ENCODE data around the gene RABGAP1L.
"Not testable (repeated sequence)": the region's sequence is repeated elsewhere in the genome, so short reads cannot be mapped to it uniquely, and the experiment has no call there.

RABGAP1L gene

GRCh38 chr1:174572771-174573170, 413.5 kb downstream of the RABGAP1L start:
- H3K27me3 ChIP-seq (ENCODE audit: insufficient read depth, low read length) = no peaks in the 10 kb centered on the region
- H3K9me3 ChIP-seq (ENCODE audit: insufficient read depth, low read depth, low read length) = peaks cover 14% of the 10 kb centered on the region
- no peaks in the 10 kb centered on the region for H3K36me3 ChIP-seq (ENCODE audit: insufficient read depth, low read depth, low read length)
- no peak overlapping the region for H3K9ac ChIP-seq (ENCODE audit: low read depth, low read length)
- H3K27ac ChIP-seq (ENCODE audit: low read length) = no peak overlapping the region
- no peak overlapping the region for H3K4me3 ChIP-seq (ENCODE audit: low read length)
- peaks cover 7% of the 10 kb centered on the region; the same call in 1 of the 2 replicates for H3K4me1 ChIP-seq (ENCODE audit: insufficient read depth, low read length)

- H3K9me3 ChIP-seq (ENCODE audit: insufficient read depth, low read depth, low read length) = peaks cover 14% of the 10 kb centered on the region
- H3K4me1 ChIP-seq (ENCODE audit: insufficient read depth, low read length); H3K36me3 ChIP-seq (ENCODE audit: insufficient read depth, low read depth, low read length); H3K27ac ChIP-seq (ENCODE audit: low read length); H3K9ac ChIP-seq (ENCODE audit: low read depth, low read length); H3K27me3 ChIP-seq (ENCODE audit: insufficient read depth, low read length); H3K4me3 ChIP-seq (ENCODE audit: low read length): not testable (repeated sequence)
These were observed 416.8 kb downstream of the RABGAP1L start for GRCh38 chr1:174576120-174576519.

- H3K4me3 ChIP-seq (ENCODE audit: low read length) = no peak overlapping the region
- peaks cover 14% of the 10 kb centered on the region for H3K9me3 ChIP-seq (ENCODE audit: insufficient read depth, low read depth, low read length)
- no peak overlapping the region for H3K27ac ChIP-seq (ENCODE audit: low read length)
- H3K9ac ChIP-seq (ENCODE audit: low read depth, low read length) = no peak overlapping the region
- H3K4me1 ChIP-seq (ENCODE audit: insufficient read depth, low read length) = no peaks in the 10 kb centered on the region
- no peaks in the 10 kb centered on the region for H3K36me3 ChIP-seq (ENCODE audit: insufficient read depth, low read depth, low read length)
- no peaks in the 10 kb centered on the region for H3K27me3 ChIP-seq (ENCODE audit: insufficient read depth, low read length)
These were observed 418.4 kb downstream of the RABGAP1L start for GRCh38 chr1:174577681-174578080.

GRCh38 chr1:174580801-174581200, 421.5 kb downstream of the RABGAP1L start:
- H3K4me3 ChIP-seq (ENCODE audit: low read length) = no peak overlapping the region
- no peak overlapping the region for H3K27ac ChIP-seq (ENCODE audit: low read length)
- H3K9me3 ChIP-seq (ENCODE audit: insufficient read depth, low read depth, low read length) = peaks cover 8% of the 10 kb centered on the region; the same call in 1 of the 2 replicates
- no peaks in the 10 kb centered on the region for H3K36me3 ChIP-seq (ENCODE audit: insufficient read depth, low read depth, low read length)
- no peaks in the 10 kb centered on the region for H3K4me1 ChIP-seq (ENCODE audit: insufficient read depth, low read length)
- no peaks in the 10 kb centered on the region for H3K27me3 ChIP-seq (ENCODE audit: insufficient read depth, low read length)
- H3K9ac ChIP-seq (ENCODE audit: low read depth, low read length) = no peak overlapping the region

- Histone ChIP-seq H3K4me3 (ENCODE audit: low read length) (no peak overlapping the region), H3K36me3 (ENCODE audit: insufficient read depth, low read depth, low read length) (no peaks in the 10 kb centered on the region), H3K4me1 (ENCODE audit: insufficient read depth, low read length) (no peaks in the 10 kb centered on the region), H3K27ac (ENCODE audit: low read length) (no peak overlapping the region), H3K9me3 (ENCODE audit: insufficient read depth, low read depth, low read length) (no peaks in the 10 kb centered on the region), H3K27me3 (ENCODE audit: insufficient read depth, low read length) (no peaks in the 10 kb centered on the region), H3K9ac (ENCODE audit: low read depth, low read length) (no peak overlapping the region)
These were observed 424.0 kb downstream of the RABGAP1L start for GRCh38 chr1:174583316-174583715.

GRCh38 chr1:174584071-174584470, 424.8 kb downstream of the RABGAP1L start:
- Histone ChIP-seq H3K9ac (ENCODE audit: low read depth, low read length) (no peak overlapping the region), H3K9me3 (ENCODE audit: insufficient read depth, low read depth, low read length) (no peaks in the 10 kb centered on the region; the same call in 1 of the 2 replicates), H3K36me3 (ENCODE audit: insufficient read depth, low read depth, low read length) (no peaks in the 10 kb centered on the region), H3K4me3 (ENCODE audit: low read length) (no peak overlapping the region), H3K27me3 (ENCODE audit: insufficient read depth, low read length) (no peaks in the 10 kb centered on the region), H3K4me1 (ENCODE audit: insufficient read depth, low read length) (no peaks in the 10 kb centered on the region), H3K27ac (ENCODE audit: low read length) (no peak overlapping the region)

GRCh38 chr1:174588618-174589017, 429.3 kb downstream of the RABGAP1L start:
- not testable (repeated sequence) for H3K9me3 ChIP-seq (ENCODE audit: insufficient read depth, low read depth, low read length); H3K27me3 ChIP-seq (ENCODE audit: insufficient read depth, low read length); H3K4me1 ChIP-seq (ENCODE audit: insufficient read depth, low read length); H3K27ac ChIP-seq (ENCODE audit: low read length); H3K4me3 ChIP-seq (ENCODE audit: low read length); H3K36me3 ChIP-seq (ENCODE audit: insufficient read depth, low read depth, low read length); H3K9ac ChIP-seq (ENCODE audit: low read depth, low read length)

- H3K4me1 ChIP-seq (ENCODE audit: insufficient read depth, low read length) = no peaks in the 10 kb centered on the region
- H3K4me3 ChIP-seq (ENCODE audit: low read length) = no peak overlapping the region
- no peaks in the 10 kb centered on the region for H3K36me3 ChIP-seq (ENCODE audit: insufficient read depth, low read depth, low read length)
- no peak overlapping the region for H3K9ac ChIP-seq (ENCODE audit: low read depth, low read length)
- H3K27ac ChIP-seq (ENCODE audit: low read length) = no peak overlapping the region
- H3K9me3 ChIP-seq (ENCODE audit: insufficient read depth, low read depth, low read length) = no peaks in the 10 kb centered on the region
- H3K27me3 ChIP-seq (ENCODE audit: insufficient read depth, low read length) = no peaks in the 10 kb centered on the region
These were observed 445.9 kb downstream of the RABGAP1L start for GRCh38 chr1:174605198-174605597.

GRCh38 chr1:174606471-174606870, 447.2 kb downstream of the RABGAP1L start:
- Histone ChIP-seq H3K36me3 (ENCODE audit: insufficient read depth, low read depth, low read length) (no peaks in the 10 kb centered on the region), H3K27me3 (ENCODE audit: insufficient read depth, low read length) (no peaks in the 10 kb centered on the region), H3K4me1 (ENCODE audit: insufficient read depth, low read length) (no peaks in the 10 kb centered on the region), H3K27ac (ENCODE audit: low read length) (no peak overlapping the region), H3K9ac (ENCODE audit: low read depth, low read length) (no peak overlapping the region), H3K4me3 (ENCODE audit: low read length) (no peak overlapping the region), H3K9me3 (ENCODE audit: insufficient read depth, low read depth, low read length) (no peaks in the 10 kb centered on the region)

GRCh38 chr1:174617905-174618304, 458.6 kb downstream of the RABGAP1L start:
- H3K4me1 ChIP-seq (ENCODE audit: insufficient read depth, low read length); H3K27me3 ChIP-seq (ENCODE audit: insufficient read depth, low read length); H3K27ac ChIP-seq (ENCODE audit: low read length); H3K9ac ChIP-seq (ENCODE audit: low read depth, low read length); H3K36me3 ChIP-seq (ENCODE audit: insufficient read depth, low read depth, low read length); H3K4me3 ChIP-seq (ENCODE audit: low read length): not testable (repeated sequence)
- H3K9me3 ChIP-seq (ENCODE audit: insufficient read depth, low read depth, low read length) = peaks cover 31% of the 10 kb centered on the region

GRCh38 chr1:174623324-174624035, 464.2 kb downstream of the RABGAP1L start:
- Histone ChIP-seq H3K9ac (ENCODE audit: low read depth, low read length) (no peak overlapping the region), H3K27ac (ENCODE audit: low read length) (no peak overlapping the region), H3K36me3 (ENCODE audit: insufficient read depth, low read depth, low read length) (no peaks in the 10 kb centered on the region), H3K4me3 (ENCODE audit: low read length) (no peak overlapping the region), H3K9me3 (ENCODE audit: insufficient read depth, low read depth, low read length) (no peaks in the 10 kb centered on the region), H3K27me3 (ENCODE audit: insufficient read depth, low read length) (no peaks in the 10 kb centered on the region), H3K4me1 (ENCODE audit: insufficient read depth, low read length) (no peaks in the 10 kb centered on the region)

- H3K9ac ChIP-seq (ENCODE audit: low read depth, low read length) = no peak overlapping the region
- H3K27ac ChIP-seq (ENCODE audit: low read length) = no peak overlapping the region
- no peaks in the 10 kb centered on the region for H3K27me3 ChIP-seq (ENCODE audit: insufficient read depth, low read length)
- H3K9me3 ChIP-seq (ENCODE audit: insufficient read depth, low read depth, low read length) = no peaks in the 10 kb centered on the region
- H3K36me3 ChIP-seq (ENCODE audit: insufficient read depth, low read depth, low read length) = no peaks in the 10 kb centered on the region
- no peak overlapping the region for H3K4me3 ChIP-seq (ENCODE audit: low read length)
- no peaks in the 10 kb centered on the region for H3K4me1 ChIP-seq (ENCODE audit: insufficient read depth, low read length)
These were observed 467.0 kb downstream of the RABGAP1L start for GRCh38 chr1:174626031-174627025.

Data from iPS-20b (cell line).